Measurements from ENCODE around the gene DCPS.
"Not testable (repeated sequence)": the region's sequence is repeated elsewhere in the genome, so short reads cannot be mapped to it uniquely, and the experiment has no call there.

DCPS gene

GRCh38 chr11:126361400-126361799 lies 57.5 kb downstream of the DCPS start:
- DNase-seq (ENCODE audit: low spot score): no peak

- DNase-seq (ENCODE audit: low spot score): no peak
Observed at GRCh38 chr11:126362879-126363655, 59.2 kb downstream of the DCPS start.

DNA sequence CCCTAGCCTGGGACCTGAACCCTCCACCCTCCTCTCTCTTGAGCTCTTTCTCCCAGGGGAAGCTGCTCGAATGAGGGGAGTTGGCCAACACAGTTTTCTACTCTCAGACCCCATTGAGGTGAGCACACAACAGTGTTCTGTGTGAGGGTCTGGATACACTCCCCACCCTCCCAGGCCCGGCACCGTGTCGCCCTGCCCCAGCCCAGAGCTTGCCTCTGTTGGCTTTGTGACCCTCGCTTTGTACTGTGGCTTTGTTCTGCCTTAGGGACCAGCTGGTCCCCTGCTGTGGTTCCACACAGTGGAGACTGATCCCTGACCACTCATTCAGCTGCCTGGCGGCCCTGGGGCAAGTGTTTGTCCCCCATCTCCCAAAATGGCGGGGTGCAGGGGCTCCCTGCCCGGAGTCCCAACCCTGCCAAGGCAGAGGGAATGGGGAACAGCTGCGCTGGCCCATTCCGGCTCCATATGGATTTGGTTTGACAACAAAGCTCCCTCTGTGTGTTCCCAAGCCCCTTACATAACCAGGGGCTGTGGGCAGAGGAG lies 59.9 kb downstream of the DCPS start:
- no peak for DNase-seq (ENCODE audit: low spot score)

DNA sequence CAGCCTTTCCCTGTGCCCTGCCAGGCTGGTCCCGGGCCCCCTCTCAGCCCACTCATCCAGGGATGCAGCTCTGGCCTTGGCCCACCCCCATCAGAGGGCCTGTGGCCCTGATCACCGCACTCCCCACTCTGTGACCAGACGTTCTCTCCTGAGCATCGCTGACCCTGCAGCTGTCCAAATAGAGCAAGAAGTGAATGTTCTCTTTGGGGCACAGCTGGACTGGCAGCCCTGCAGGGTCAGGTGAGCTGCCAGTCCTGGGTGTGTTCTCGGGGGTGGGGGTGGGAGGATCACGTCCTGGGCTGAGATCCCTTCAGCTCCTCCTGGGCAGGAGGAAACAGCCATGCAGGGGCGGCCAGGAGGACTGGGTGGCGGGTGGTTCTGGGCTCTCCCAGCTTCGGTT lies 60.9 kb downstream of the DCPS start:
- DNase-seq (ENCODE audit: low spot score): not testable (repeated sequence)

GRCh38 chr11:126365508-126365907 lies 61.6 kb downstream of the DCPS start:
- not testable (repeated sequence) for DNase-seq (ENCODE audit: low spot score)

- DNase-seq (ENCODE audit: low spot score): no peak
Observed at GRCh38 chr11:126366064-126366822, 62.4 kb downstream of the DCPS start.

GRCh38 chr11:126366823-126367654 lies 63.2 kb downstream of the DCPS start:
- not testable (repeated sequence) for DNase-seq (ENCODE audit: low spot score)

GRCh38 chr11:126367806-126368205 lies 63.9 kb downstream of the DCPS start:
- DNase-seq (ENCODE audit: low spot score): not testable (repeated sequence)

DNA sequence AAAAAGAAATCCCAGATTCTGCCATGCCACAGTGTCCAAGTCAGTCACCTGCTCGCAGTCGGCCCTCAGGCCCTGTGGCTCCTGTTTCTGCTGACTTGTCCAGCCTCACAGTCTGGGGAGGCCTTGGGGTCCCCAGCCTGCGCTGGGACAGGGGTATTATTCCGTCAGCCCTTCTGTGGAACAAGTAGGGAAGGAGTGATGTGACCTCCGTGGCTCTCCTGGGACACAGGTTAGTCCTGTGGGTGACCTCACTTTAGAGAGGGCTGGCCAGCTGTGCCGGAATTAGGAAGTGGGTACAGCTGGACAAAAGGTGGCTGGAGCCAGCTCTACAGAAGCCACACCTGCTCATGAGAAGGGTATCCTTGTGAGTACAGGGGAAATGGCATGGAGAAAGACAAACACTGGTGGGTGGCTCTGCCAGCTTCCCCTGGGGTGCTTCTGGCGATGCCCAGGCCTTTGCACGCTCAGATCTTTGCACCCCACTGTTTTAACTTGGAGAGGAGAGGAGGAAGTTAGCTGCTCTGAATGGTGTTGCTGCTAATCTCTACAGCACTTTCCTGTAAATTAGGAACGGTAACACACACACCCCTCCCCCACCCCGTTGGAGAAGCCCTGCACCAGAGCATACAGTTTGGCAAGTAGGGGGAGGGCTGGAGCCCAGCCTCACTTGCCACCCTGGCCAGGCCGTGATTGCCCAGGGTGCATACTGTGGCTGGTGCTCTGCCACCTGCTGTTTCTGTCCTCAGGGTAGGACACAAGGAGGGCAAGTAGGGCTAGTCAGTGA lies 64.7 kb downstream of the DCPS start:
- DNase-seq (ENCODE audit: low spot score): not testable (repeated sequence)

GRCh38 chr11:126370016-126370415 lies 66.2 kb downstream of the DCPS start:
- DNase-seq (ENCODE audit: low spot score): no peak

DNA sequence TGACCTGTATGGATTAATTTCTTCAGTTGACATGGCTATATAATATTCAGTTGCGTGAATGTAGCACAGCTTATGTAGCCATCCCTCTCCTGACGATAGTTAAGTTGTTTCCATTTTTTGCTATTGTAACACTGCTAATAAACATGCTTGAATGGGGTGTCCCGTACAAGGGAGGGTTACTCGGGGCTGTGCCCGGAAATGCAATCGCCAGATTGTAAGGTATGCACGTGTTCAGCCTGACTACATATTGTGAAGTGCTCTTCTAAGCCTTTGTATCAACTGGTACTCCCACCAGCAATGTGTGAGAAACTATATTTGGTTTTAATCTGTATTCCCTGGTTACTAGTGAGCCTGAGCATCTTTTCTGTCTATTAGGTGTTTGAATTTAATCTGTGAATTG lies 67.7 kb downstream of the DCPS start:
- DNase-seq (ENCODE audit: low spot score): no peak

DNA sequence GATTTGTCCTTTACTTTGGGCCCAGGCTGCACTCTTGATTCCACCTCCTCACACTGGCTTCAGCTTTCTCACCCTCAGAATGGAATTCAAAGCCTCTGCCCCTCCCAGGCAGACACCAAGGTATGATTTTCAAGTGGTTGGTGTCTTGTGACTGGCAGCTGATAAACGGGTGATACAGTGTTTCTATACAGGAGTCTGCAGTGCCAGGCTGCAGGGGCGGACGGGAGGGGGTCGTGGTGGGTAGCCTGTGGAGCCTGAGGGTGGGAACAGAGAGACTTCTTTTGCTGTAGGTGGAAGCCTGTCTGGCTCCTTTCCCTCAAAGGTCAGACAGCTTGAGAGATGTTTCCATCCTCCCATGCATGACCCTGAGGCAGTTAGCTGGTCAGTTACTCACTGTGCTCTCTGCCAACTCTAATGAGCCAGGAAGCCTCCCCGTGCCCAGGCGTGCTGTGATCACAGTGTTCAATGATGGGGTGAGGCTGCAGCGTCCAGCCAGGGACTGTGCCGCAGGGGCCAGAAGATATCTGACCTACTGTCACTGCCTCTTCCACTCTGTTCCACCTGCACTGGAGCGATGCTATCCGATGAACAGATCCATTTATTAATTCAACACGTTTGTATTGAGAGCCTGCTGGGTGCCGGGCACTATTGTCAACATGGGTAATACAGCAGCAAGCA lies 69.7 kb downstream of the DCPS start:
- not testable (repeated sequence) for DNase-seq (ENCODE audit: low spot score)

GRCh38 chr11:126374562-126375300 lies 70.9 kb downstream of the DCPS start:
- DNase-seq (ENCODE audit: low spot score): not testable (repeated sequence)

DNA sequence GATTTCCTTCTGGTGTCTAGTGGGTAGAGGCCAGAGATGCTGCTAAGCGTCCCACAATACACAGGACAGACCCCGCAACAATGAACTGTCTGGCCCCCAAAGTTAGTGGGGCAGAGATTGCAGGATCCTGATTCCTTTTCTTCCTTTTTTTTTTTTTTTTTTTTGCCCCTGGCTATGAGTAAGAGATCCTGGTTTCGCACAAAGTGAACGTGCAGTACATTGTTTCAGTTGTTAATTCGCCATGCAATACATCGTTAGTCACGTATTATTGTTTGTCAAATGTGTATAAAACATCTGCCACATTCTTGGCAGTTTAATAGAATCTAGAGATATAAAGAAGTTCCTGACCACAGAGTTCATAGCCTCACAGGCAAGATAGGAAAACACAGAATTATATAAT lies 71.9 kb downstream of the DCPS start:
- DNase-seq (ENCODE audit: low spot score): peak; percentile 37

GRCh38 chr11:126378763-126379162 lies 74.9 kb downstream of the DCPS start:
- DNase-seq (ENCODE audit: low spot score): no peak

DNA sequence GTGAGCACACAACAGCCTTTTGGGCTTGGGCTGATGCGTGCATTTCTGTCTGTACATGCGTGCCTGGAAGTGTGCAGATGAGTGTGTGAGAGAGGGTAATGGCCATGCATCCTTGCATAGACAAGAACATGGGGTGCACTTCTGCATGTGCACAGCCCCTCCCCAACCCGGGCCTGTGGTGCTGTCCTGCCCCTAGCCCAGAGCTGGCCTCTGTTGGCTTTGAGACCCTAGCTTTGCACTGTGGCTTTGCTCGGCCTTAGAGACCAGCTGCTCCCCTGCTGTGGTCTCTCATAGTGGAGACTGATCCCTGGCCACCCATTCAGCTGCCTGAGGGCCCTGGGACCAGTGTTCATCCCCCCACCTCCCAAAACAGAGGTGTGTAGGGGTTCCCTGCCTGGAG lies 77.0 kb downstream of the DCPS start:
- DNase-seq (ENCODE audit: low spot score): no peak

GRCh38 chr11:126381960-126382359 lies 78.1 kb downstream of the DCPS start:
- not testable (repeated sequence) for DNase-seq (ENCODE audit: low spot score)

GRCh38 chr11:126382641-126383040 lies 78.8 kb downstream of the DCPS start:
- not testable (repeated sequence) for DNase-seq (ENCODE audit: low spot score)

DNA sequence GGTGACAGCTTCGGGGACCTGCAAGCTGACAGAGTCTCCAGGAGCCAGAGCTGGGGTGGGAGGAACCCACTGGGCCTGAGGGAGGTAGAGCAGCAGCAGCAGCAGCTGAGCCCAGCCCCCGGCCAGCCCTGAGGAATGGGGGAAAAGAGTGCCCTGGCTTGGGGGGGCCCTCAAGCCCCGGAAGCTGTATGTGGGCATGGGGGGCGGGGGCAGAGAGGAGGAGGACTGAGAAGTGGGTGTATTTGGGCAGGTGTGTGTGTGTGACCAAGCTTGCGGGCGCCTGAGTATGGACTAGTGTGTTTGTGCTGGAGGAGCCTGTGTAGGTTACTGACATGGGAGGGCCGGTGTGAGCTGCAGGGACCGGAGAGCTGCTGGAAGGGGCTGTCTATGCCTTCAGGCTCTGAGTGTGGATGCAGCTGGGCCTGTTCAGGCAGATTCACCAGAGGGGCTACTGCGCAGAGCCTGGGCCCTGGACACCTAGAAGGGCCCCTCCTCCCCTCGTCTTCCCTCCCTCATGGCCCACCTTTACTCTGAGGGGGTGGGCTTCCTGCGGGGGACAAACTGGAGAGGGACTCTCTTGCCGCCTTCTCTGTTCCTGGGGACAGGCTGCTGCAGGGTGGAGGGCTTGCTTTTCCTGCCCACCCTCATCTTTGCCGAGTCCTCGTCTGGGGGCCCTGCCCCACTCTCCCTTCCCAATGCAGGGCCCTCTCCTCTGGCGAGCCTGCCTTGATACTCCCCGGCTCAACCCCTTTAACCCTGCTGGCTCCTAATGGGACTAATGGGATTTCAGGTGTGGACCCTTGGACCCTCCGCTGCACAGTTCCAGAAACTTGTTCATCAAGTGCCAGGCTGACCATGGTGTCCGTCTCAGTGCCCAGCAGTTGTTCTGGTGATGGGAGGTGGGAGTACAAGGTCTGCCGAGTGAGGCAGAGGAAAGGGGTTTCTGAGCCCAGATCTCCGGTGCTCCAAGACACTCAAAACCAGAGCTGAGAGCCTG lies 79.8 kb downstream of the DCPS start:
- no peak for DNase-seq (ENCODE audit: low spot score)
